Measurements from ENCODE around the gene MYL4.
"Not testable (repeated sequence)": the region's sequence is repeated elsewhere in the genome, so short reads cannot be mapped to it uniquely, and the experiment has no call there.

The MYL4 gene

GRCh38 chr17:47208744-47209488, at the start of gene MYL4:
TSS of gene MYL4 (plus strand) at chr17:47209348. CDS start at chr17:47209423, 75 bp downstream.
- DNase-seq (ENCODE audit: low read depth in 2 of 2), result no peak

- DNase-seq (ENCODE audit: low read depth in 2 of 2), result no peak
Measured at GRCh38 chr17:47162013-47162622, 47.0 kb upstream of the MYL4 start.

DNA sequence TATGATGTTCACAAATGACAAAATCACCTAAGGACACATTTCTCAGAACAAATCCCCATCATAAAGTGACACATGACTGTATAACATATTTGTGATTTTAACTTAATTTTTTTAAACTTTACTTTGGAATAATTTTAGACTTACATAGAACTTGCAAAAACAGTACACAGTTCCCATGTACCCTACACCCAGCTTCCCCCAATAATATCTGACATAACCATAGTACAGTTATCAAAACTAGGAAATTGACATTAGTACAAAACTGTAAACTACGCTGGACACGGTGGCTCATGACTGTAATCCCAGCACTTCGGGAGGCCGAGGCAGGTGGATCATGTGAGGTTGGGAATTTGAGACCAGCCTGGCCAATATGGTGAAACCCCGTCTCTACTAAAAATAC, 44.9 kb upstream of the MYL4 start:
- no peak for DNase-seq (ENCODE audit: low read depth in 2 of 2)

DNA sequence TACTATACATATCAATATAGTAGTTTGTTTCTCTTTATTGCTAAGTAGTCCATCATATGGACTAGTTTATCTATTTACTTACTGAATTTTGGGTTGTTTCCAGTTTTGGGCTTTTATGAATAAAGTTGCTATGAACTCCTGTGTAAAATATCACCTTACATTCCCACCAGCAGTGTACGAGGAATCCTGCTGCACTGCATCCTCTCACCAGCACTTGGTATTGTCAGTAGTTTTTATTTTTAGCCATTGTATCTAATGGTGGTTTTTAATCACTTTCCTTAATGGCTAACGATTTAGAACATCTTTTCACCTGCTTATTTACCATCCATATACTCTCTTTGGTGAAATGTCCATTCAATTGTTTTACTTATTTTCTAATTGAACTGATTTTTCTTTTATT, 44.0 kb upstream of the MYL4 start:
- DNase-seq (ENCODE audit: low read depth in 2 of 2), result no peak

- not testable (repeated sequence) for DNase-seq (ENCODE audit: low read depth in 2 of 2)
Measured at GRCh38 chr17:47166854-47167253, 42.3 kb upstream of the MYL4 start.

- not testable (repeated sequence) for DNase-seq (ENCODE audit: low read depth in 2 of 2)
Measured at GRCh38 chr17:47168896-47169295, 40.3 kb upstream of the MYL4 start.

DNA sequence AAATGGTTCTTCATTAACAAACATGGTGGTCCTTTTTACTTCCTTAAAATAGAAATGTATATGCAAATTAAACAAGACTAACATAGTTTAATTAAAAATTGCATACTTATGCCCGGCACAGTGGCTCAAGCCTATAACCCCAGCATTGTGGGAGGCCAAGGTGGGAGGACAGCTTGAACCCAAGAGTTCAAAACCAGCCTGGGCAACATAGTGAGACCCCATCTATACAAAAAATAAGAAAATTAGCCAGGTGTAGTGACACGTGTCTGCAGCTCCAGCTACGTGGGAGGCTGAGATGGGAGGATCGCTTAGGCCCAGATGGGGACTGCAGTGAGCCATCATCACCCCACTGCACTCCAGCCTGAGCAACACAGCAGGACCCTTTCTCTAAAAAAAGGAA, 38.4 kb upstream of the MYL4 start:
- DNase-seq (ENCODE audit: low read depth in 2 of 2), result no peak

- DNase-seq (ENCODE audit: low read depth in 2 of 2), result no peak
Measured at GRCh38 chr17:47172696-47173565, 36.2 kb upstream of the MYL4 start.

GRCh38 chr17:47174823-47175222, 34.3 kb upstream of the MYL4 start:
- DNase-seq (ENCODE audit: low read depth in 2 of 2), result not testable (repeated sequence)

DNA sequence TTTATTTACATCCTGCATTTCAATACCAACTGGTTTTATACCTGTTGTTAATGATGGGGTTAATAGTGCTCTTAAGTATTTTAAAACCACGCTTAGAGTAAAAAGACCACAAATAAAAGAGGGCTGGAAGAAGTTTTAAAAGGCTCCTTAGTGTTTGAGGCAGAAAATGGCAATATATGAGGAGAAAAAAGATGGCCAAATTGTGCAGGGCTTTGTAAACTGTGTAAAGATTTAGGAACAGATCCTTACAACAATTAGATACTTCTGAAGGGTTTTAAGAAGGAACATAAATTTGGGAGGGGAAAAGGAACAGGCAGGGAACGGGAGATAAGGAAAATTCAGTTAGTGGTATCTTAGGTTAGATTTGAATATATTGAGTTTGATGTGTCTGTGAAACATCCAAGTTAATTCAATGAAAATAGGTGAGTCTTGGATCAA, 32.7 kb upstream of the MYL4 start:
- DNase-seq (ENCODE audit: low read depth in 2 of 2), result no peak

GRCh38 chr17:47177261-47177660, 31.9 kb upstream of the MYL4 start:
- DNase-seq (ENCODE audit: low read depth in 2 of 2), result no peak

- no peak for DNase-seq (ENCODE audit: low read depth in 2 of 2)
Measured at GRCh38 chr17:47179141-47179540, 30.0 kb upstream of the MYL4 start.

DNA sequence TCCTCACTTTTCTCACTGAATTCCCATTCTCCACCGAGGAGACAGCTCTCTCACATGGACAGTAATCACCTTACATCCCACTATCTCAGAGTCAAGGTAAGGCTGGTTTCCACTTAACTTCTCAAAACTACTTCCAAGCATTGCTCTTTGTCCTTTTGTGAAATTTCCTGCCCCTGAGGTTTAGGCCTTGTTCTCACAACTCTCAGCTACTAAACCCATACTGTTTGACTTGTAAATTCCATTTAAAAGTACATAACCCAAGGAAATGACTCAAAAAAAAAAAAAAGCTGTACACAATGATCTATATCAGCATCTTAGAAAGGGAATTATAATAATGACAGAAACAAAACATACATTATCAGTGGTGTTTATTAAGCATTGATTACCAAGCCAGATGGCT, 28.8 kb upstream of the MYL4 start:
- DNase-seq (ENCODE audit: low read depth in 2 of 2), result no peak

DNA sequence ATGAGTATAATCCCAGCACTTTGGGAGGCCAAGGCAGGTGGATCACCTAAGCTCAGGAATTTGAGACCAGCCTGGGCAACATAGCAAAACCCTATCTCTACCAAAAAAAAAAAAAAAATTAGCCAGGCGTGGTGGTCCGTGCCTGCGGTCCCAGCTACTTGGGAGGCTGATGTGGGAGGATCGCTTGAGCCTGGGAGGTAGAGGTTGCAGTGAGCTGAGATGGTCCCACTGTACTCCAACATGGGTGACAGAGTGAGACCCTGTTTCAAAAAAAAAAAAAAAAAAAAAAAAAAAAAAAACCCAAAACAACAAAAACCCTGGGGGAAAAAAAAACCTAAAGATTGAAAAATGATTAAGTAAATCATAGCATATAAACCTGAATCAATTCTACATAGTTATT, 28.2 kb upstream of the MYL4 start:
- not testable (repeated sequence) for DNase-seq (ENCODE audit: low read depth in 2 of 2)

- DNase-seq (ENCODE audit: low read depth in 2 of 2), result no peak
Measured at GRCh38 chr17:47184681-47185080, 24.5 kb upstream of the MYL4 start.

DNA sequence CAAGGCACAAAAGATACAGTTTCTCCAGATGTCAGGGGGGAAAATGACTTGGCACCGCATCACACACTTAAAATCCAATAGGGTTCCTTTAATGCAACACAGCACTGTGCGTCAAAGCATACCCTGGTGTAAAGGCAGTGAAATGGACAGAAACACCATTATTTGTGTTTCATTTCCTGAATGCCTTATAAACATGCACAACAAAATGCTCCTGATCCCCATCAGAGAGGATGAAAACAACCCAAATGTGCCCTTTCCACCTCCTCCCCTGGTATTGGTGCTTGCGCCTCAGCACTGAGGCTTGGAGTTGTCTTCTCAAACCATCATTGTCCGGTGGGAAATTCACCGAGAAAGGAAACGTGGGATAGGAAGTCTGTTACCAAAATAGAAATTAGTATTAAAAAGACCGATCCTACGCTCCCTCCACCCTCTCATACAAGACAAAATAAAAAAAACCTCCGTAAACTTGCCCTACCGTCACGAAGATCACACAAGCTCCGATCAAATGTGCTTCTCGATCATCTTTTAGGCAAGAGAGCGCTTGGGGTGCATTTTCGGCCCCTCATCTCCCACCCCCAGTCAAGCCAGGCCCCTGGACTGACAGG, 20.8 kb upstream of the MYL4 start:
- DNase-seq (ENCODE audit: low read depth in 2 of 2), result no peak

DNA sequence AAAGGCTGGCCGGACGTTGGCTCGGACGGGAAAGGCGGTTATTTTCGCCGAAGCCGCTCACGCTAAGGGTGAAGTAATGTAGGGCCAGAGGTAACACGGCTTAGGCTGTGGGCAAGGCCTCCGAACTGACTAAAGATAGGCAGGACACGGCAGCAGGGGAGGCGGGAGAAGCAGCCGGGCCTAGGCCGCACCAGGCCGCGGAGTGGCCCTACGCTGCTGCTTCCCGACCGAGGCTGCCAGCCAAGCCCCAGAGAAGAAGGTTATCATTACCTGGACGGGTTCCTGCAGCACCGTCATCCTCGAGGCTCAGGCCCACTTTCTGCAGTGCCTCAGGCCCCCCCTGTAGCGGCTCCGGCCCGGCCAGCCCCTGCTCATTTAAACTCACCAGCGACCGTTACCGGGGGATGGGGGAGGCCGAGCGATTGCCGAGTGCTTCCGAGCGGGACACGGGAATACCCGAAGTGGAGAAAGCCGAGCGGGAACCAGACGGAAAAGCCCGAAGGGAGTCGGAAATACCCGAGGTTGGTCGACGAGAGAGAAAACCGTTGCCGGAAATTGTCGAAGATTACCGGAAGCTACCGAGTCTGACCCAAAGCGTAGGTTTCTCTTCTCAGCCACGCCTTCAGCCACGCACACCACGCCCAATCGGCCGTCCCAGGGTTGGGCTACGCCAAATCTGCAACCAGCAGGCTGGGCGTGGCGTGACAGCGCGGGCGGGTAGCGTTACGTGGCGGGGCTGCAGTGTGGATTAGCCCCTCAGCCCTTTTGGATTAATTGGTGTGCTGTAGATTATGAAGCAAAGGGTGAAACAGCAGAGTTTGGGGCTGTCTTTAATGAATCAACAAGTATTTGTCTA, 20.0 kb upstream of the MYL4 start, which contains the start of gene CDC27:
TSS of gene CDC27 (minus strand) at position 420 of the 856 bp plus-strand sequence. CDS start at position 297, 123 bp downstream.
- peak; percentile 97 to 99 for DNase-seq (ENCODE audit: low read depth in 2 of 2)

- no peak for DNase-seq (ENCODE audit: low read depth in 2 of 2)
Measured at GRCh38 chr17:47189732-47190237, 19.4 kb upstream of the MYL4 start.

DNA sequence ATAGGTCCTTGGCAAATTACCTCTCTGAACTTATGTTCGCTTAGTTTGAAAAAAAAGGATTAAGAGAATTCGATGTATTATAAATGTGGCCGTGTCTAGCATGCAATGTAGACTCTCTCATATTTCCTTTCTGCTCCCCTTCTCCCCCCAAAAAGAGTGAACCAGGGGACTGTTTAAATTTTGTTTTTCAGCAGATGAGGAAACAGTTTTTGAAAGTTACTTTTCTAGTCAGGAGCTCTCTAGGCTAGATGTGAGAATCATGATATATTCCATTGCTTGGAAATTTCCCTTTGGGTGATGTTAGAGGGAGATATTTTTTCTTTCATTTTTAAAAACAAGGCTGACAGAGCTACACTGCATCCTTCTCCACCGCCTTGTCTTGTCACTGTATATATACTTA, 18.9 kb upstream of the MYL4 start:
- no peak for DNase-seq (ENCODE audit: low read depth in 2 of 2)

GRCh38 chr17:47190770-47191169, 18.4 kb upstream of the MYL4 start:
- DNase-seq (ENCODE audit: low read depth in 2 of 2), result no peak

GRCh38 chr17:47192554-47192953, 16.6 kb upstream of the MYL4 start:
- DNase-seq (ENCODE audit: low read depth in 2 of 2), result no peak

All from stimulated activated CD8-positive, alpha-beta memory T cell treated with anti-CD3 and anti-CD28 coated beads, Interleukin-15, amount 100 ng/mL, for 4 hours (primary cell).